Mucosa of rectum (tissue), 2 donors: Measurements from ENCODE around the gene KCNN2.
"Not testable (repeated sequence)": the region's sequence is repeated elsewhere in the genome, so short reads cannot be mapped to it uniquely, and the experiment has no call there.

ENCODE experiments used
- H3K27ac ChIP-seq, 2 donors: one replicate each; pipeline ENCODE4 v1.7.0; 2013; ENCODE audit warnings: inconsistent platforms in 2 of 2, low read depth in 2 of 2, low read length in 2 of 2
- H3K27me3 ChIP-seq, 2 donors: one replicate each; pipeline ENCODE4 v1.7.0; 2013; ENCODE audit warnings: low read length in 2 of 2; ENCODE audit not compliant: control insufficient read depth in 2 of 2, insufficient read depth in 2 of 2
- H3K36me3 ChIP-seq, 2 donors: one replicate each; pipeline ENCODE4 v1.7.0; 2013; ENCODE audit warnings: low read length in 2 of 2; ENCODE audit not compliant: control insufficient read depth in 2 of 2, insufficient read depth in 2 of 2
- H3K4me1 ChIP-seq, 2 donors: one replicate each; pipeline ENCODE4 v1.7.0; 2013; ENCODE audit warnings: low read length in 2 of 2, mild to moderate bottlenecking in 1 of 2; ENCODE audit not compliant: control insufficient read depth in 2 of 2, insufficient read depth in 2 of 2
- H3K4me3 ChIP-seq, 2 donors: one replicate each; pipeline ENCODE4 v1.7.0; 2013; ENCODE audit warnings: low read length in 2 of 2
- H3K9ac ChIP-seq, 2 donors: one replicate each; pipeline ENCODE4 v1.7.0; 2013; ENCODE audit warnings: low read length in 2 of 2, low read depth in 1 of 2, mild to moderate bottlenecking in 1 of 2
- H3K9me3 ChIP-seq, 2 donors: one replicate each; pipeline ENCODE4 v1.7.0; 2013; ENCODE audit warnings: low read length in 2 of 2; ENCODE audit not compliant: control insufficient read depth in 2 of 2
- donor health status: healthy.
- donor health status: Normal muscosa, but diverticular disease.

Gene KCNN2

DNA sequence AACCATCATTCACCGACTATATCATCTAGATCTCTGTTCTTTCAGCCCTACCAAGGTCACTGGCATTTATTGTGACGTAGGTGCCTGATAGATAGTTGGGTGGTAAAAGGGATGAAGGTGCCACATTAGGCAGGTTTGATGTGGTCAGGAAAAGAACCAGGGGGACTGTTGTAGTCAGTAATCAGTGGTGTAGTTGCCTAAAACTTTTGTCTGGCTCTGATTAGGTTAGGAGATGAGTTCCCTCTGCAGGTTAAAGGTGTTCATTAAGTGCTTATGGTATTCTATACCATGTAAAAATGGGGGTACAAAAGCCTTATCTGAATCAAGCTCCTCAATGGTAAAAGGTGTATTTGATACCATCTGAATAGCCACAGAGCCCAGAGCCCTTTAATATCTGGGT, 55.6 kb downstream of the KCNN2 start:
- no peak overlapping the region for H3K9ac ChIP-seq
- no peak overlapping the region for H3K27ac ChIP-seq
- no peak overlapping the region for H3K4me3 ChIP-seq
- no peaks in the 10 kb centered on the region for H3K4me1 ChIP-seq
- no peaks in the 10 kb centered on the region for H3K36me3 ChIP-seq
- H3K9me3 ChIP-seq: no peaks in the 10 kb centered on the region
- no peaks in the 10 kb centered on the region for H3K27me3 ChIP-seq

DNA sequence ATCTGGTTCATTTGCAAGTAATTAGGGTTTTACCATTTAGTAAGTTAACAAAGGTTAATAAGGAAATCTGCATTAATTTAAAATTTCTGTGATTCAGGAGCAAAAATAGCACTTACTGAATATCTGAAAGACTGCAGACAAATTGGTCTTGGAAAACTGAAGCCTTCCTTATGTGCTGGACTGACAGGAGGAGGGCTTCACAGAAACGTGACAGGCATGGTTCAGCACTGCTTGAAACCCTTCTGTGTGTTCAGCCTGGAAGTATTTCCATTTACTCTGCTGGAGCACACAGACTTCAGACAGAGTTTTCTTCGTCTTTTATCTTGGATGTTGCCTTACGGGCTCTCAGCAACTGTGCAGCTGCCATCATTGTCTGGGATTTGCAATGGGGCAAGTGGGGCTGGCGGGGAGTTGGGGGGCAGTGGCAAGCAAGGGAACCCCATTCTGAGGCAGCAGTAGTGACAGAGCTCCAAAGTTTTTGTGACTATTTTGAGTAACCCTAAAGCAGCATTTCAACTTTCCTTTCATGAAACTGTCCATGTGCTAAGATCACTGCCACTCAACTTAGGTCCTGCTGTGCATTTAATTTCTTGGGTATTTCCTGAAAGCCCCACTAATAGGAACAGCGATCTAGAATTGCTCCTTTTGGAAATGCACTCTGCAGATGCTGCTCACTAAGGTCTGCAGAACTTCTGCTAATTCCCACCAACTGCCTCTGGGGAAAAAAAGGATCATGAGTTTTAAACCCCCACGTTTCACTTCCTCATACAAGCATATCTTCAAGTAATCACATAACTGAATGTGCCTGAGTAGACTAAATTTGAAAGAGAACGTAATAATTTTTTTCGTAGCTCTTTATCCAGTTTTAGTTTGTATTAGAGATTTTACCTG, 56.6 kb downstream of the KCNN2 start:
- H3K9me3 ChIP-seq: no peaks in the 10 kb centered on the region
- no peak overlapping the region for H3K4me3 ChIP-seq
- no peaks in the 10 kb centered on the region for H3K36me3 ChIP-seq
- H3K27ac ChIP-seq: no peak overlapping the region
- H3K27me3 ChIP-seq: no peaks in the 10 kb centered on the region
- H3K9ac ChIP-seq: no peak overlapping the region
- no peaks in the 10 kb centered on the region for H3K4me1 ChIP-seq

DNA sequence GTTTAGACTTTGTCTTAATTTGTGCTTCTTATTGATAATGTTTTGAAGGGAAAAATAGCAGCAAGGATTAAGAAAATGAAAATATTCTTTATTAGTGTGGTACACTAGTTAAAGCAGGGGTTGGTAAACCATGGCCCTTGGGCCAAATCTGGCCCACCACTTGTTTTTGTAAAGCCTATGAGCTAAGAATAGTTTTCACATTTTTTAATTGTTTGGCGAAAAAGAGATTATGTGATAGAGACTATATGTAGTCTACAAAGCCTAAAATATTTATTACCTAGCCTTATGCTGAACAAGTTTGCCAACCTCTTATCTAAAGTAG, 57.2 kb downstream of the KCNN2 start:
- Histone ChIP-seq H3K9me3 (no peaks in the 10 kb centered on the region), H3K36me3 (no peaks in the 10 kb centered on the region), H3K9ac (no peak overlapping the region), H3K27ac (no peak overlapping the region), H3K4me1 (no peaks in the 10 kb centered on the region), H3K4me3 (no peak overlapping the region), H3K27me3 (no peaks in the 10 kb centered on the region)

DNA sequence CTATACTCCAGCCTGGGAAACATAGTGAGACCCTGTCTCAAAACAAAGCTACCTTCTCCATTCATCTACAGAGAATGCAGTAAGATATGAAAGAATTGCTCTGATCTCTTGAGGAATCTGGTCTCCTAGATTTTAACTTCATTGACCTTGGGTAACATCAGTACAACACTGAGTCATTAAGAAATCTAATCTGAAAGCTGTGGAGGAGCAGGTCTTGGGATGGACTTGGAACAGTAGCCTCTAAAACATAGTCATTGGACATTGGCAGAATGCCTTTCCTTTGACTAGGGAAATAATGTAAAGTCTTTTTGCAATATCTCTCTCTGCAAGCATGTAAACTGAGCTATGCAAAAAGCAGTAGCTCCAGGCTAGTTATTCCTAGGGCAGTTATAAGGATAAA, 58.1 kb downstream of the KCNN2 start:
- Histone ChIP-seq H3K27ac (no peak overlapping the region), H3K4me1 (no peaks in the 10 kb centered on the region)

DNA sequence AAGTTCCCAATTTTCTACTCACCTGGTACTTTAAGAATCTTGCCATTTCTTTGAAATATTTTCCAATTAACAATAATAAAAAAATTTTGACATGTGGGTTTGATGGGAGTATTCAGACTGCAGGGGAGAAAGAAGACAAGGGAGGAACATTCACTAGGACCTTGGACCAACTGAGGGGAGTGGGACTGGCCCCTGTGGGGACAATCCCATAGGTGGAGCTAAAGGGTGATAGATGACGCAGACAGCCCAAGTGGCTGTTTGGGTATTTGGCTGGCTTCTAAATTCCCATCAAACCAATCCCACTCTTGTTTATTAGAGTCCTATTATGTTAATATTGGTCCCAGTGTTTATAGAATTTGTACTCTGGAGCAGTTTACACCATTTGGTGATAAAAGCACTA, 65.3 kb downstream of the KCNN2 start:
- H3K27me3 ChIP-seq: no peaks in the 10 kb centered on the region
- no peak overlapping the region for H3K9ac ChIP-seq
- no peak overlapping the region for H3K27ac ChIP-seq
- H3K4me3 ChIP-seq: no peak overlapping the region
- H3K4me1 ChIP-seq: no peaks in the 10 kb centered on the region
- no peaks in the 10 kb centered on the region for H3K36me3 ChIP-seq
- no peaks in the 10 kb centered on the region for H3K9me3 ChIP-seq

More for the DNA sequence above, 58.1 kb downstream of the KCNN2 start:
- H3K4me3 ChIP-seq: no peak overlapping the region
- H3K9ac ChIP-seq: no peak overlapping the region
- no peaks in the 10 kb centered on the region for H3K27me3 ChIP-seq
- H3K36me3 ChIP-seq: no peaks in the 10 kb centered on the region
- H3K9me3 ChIP-seq: no peaks in the 10 kb centered on the region

DNA sequence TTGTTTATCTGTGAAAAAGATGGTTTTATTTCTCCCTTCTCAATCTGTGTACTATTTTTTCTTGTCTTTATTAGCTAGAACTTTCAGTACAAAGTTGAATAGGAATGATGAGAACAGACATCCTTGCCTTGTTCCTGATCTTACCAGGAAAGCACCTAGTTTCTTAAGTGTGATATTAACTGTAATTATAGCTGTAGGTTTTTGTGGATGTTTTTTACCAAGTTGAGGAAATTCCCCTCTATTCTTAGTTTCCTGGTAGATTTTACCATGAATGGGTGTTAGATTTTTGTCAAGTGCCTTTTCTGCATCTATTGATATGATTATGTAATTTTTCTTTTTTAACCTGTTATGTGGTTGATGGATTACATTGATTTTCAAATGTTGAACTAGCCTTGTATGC, 68.7 kb downstream of the KCNN2 start:
- Histone ChIP-seq H3K27ac (no peak overlapping the region), H3K36me3 (no peaks in the 10 kb centered on the region), H3K27me3 (no peaks in the 10 kb centered on the region), H3K4me1 (no peaks in the 10 kb centered on the region), H3K9me3 (no peaks in the 10 kb centered on the region), H3K9ac (no peak overlapping the region), H3K4me3 (no peak overlapping the region)

DNA sequence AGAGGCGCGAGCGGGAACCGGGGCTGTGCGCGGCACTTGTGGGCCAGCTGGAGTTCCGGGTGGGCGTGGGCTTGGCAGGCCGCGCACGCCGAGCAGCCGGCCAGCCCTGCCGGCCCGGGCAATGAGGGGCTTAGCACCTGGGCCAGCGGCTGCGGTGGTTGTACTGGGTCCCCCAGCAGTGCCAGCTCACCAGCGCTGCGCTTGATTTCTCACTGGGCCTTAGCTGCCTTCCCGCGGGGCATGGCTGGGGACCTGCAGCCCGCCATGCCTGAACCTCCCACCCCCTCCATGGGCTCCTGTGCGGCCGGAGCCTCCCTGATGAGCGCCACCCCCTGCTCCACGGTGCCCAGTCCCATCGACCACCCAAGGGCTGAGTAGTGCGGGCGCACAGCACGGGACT, 70.8 kb downstream of the KCNN2 start:
- not testable (repeated sequence) for H3K27me3 ChIP-seq, H3K4me3 ChIP-seq, H3K4me1 ChIP-seq, H3K9me3 ChIP-seq, H3K27ac ChIP-seq, H3K9ac ChIP-seq, H3K36me3 ChIP-seq

DNA sequence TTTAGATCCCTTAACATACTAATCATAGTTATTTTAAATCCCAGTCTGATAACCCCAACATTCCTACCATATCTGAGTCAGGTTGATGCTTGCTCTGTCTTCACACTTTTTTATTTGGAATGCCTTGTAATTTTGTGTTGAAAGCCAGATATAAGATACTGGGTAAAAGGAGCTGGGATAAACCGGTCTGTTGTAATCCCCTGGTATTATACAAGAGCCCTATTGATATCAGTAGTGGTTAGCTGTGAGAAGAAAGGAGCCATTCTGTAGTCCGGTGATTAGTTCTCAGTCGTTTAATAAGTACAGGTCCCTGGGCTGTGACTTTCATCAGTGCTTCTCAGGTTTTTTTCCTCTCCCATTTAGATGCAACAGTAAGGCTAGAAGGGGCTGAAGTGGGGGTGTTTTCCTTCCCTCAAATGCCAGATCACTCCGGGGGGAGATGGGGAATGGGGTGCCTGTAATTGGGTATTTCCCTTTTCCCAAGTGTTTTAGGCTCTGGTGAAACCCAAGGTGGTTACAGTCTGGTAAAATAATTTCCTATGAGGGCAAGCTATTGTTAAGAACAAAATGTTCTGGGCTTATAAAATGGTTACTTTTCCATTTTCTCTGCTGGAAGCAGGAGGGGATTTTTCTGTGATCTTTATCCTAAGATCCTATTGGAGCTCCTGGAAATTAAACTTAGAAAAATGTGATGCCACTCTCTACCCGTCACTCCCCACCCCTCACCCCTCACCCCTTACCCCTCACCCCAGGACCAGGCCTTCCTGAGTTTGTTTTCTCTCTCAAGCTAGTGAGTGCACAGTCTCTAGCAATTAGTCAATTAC, 72.7 kb downstream of the KCNN2 start:
- Histone ChIP-seq H3K27ac (no peak overlapping the region), H3K9ac (no peak overlapping the region), H3K36me3 (no peaks in the 10 kb centered on the region), H3K4me1 (no peaks in the 10 kb centered on the region), H3K4me3 (no peak overlapping the region), H3K9me3 (no peaks in the 10 kb centered on the region), H3K27me3 (no peaks in the 10 kb centered on the region)

DNA sequence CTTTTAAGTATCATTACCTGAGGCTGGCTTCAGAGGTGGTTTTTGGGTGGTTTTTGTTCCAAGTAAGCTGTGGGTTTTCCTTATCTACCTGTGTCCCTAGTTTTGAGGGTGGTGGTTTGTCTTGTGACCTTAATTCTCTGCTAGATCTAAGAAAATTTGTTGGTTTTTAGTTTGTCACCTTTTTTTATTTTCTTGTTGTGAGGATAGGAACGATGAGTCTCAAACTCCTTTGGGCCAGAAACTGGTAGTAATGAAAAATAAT, 73.3 kb downstream of the KCNN2 start:
- Histone ChIP-seq H3K36me3 (no peaks in the 10 kb centered on the region), H3K27me3 (no peaks in the 10 kb centered on the region), H3K9ac (no peak overlapping the region), H3K4me3 (no peak overlapping the region), H3K4me1 (no peaks in the 10 kb centered on the region), H3K27ac (no peak overlapping the region), H3K9me3 (no peaks in the 10 kb centered on the region)

DNA sequence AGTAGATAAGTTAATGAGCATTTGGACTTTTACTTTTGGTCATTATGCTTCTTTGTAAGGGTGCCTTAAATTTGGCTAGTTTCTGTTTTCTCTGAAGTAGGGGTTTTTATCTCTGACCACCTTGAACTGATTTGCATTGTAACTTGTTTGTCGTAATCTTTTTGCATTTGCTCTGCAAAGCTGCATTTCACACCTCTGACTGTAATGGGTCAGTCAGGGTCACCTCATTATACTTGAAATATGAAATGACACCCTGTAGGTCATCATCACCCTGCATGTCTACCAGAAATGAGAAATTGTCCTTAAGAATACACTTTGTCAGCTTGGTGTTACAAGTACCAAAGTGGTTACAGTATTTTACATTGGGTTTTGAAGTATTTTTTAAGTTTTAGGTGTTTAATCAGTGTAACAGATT, 74.0 kb downstream of the KCNN2 start:
- no peak overlapping the region for H3K9ac ChIP-seq
- no peaks in the 10 kb centered on the region for H3K27me3 ChIP-seq
- H3K36me3 ChIP-seq: no peaks in the 10 kb centered on the region
- no peaks in the 10 kb centered on the region for H3K4me1 ChIP-seq
- H3K9me3 ChIP-seq: no peaks in the 10 kb centered on the region
- no peak overlapping the region for H3K4me3 ChIP-seq
- H3K27ac ChIP-seq: no peak overlapping the region
